ENCODE data around the gene TRPM8.

Gene TRPM8

GRCh38 chr2:234038076-234038802, 121.1 kb downstream of the TRPM8 start:
- peaks cover 2% of the 10 kb centered on the region for H3K4me1 ChIP-seq (ENCODE audit: control insufficient read depth, insufficient read depth, low read length, unreplicated experiment)
- H3K27me3 ChIP-seq (ENCODE audit: insufficient read depth, low read length): peaks cover 12% of the 10 kb centered on the region
- H3K27ac ChIP-seq (ENCODE audit: low read depth, low read length): no peak overlapping the region
- no peak overlapping the region for H2AFZ ChIP-seq (ENCODE audit: low read length, unreplicated experiment)
- H3K36me3 ChIP-seq (ENCODE audit: insufficient read depth, low read length): no peaks in the 10 kb centered on the region
- H3K79me2 ChIP-seq (ENCODE audit: control insufficient read depth, insufficient read depth, low read length, unreplicated experiment): no peaks in the 10 kb centered on the region
- H3K4me3 ChIP-seq (ENCODE audit: low read depth, low read length): no peak overlapping the region

- Histone ChIP-seq H3K4me1 (ENCODE audit: control insufficient read depth, insufficient read depth, low read length, unreplicated experiment) (peaks cover 8% of the 10 kb centered on the region), H3K27ac (ENCODE audit: low read depth, low read length) (0 out of 2 replicates have a peak overlapping the region, but pooled peaks have one; percentile 3), H3K79me2 (ENCODE audit: control insufficient read depth, insufficient read depth, low read length, unreplicated experiment) (no peaks in the 10 kb centered on the region), H3K27me3 (ENCODE audit: insufficient read depth, low read length) (no peaks in the 10 kb centered on the region), H2AFZ (ENCODE audit: low read length, unreplicated experiment) (no peak overlapping the region), H3K4me3 (ENCODE audit: low read depth, low read length) (no peak overlapping the region), H3K36me3 (ENCODE audit: insufficient read depth, low read length) (no peaks in the 10 kb centered on the region)
These were observed 127.0 kb downstream of the TRPM8 start for GRCh38 chr2:234044157-234044556.

- H3K4me3 ChIP-seq (ENCODE audit: low read depth, low read length): no peak overlapping the region
- H3K27me3 ChIP-seq (ENCODE audit: insufficient read depth, low read length): peaks cover 6% of the 10 kb centered on the region; the same call in 1 of the 2 replicates
- H3K79me2 ChIP-seq (ENCODE audit: control insufficient read depth, insufficient read depth, low read length, unreplicated experiment): no peaks in the 10 kb centered on the region
- no peak overlapping the region for H2AFZ ChIP-seq (ENCODE audit: low read length, unreplicated experiment)
- no peak overlapping the region for H3K27ac ChIP-seq (ENCODE audit: low read depth, low read length)
- no peaks in the 10 kb centered on the region for H3K36me3 ChIP-seq (ENCODE audit: insufficient read depth, low read length)
- H3K4me1 ChIP-seq (ENCODE audit: control insufficient read depth, insufficient read depth, low read length, unreplicated experiment): peaks cover 13% of the 10 kb centered on the region
These were observed 129.3 kb downstream of the TRPM8 start for GRCh38 chr2:234046521-234046920.

GRCh38 chr2:234047361-234047760, 130.2 kb downstream of the TRPM8 start:
- peaks cover 6% of the 10 kb centered on the region; the same call in 1 of the 2 replicates for H3K27me3 ChIP-seq (ENCODE audit: insufficient read depth, low read length)
- H3K4me1 ChIP-seq (ENCODE audit: control insufficient read depth, insufficient read depth, low read length, unreplicated experiment): peaks cover 18% of the 10 kb centered on the region
- H3K79me2 ChIP-seq (ENCODE audit: control insufficient read depth, insufficient read depth, low read length, unreplicated experiment): no peaks in the 10 kb centered on the region
- no peak overlapping the region for H2AFZ ChIP-seq (ENCODE audit: low read length, unreplicated experiment)
- H3K36me3 ChIP-seq (ENCODE audit: insufficient read depth, low read length): no peaks in the 10 kb centered on the region
- H3K27ac ChIP-seq (ENCODE audit: low read depth, low read length): no peak overlapping the region
- no peak overlapping the region for H3K4me3 ChIP-seq (ENCODE audit: low read depth, low read length)

- Histone ChIP-seq H3K27ac (ENCODE audit: low read depth, low read length) (no peak overlapping the region), H3K4me1 (ENCODE audit: control insufficient read depth, insufficient read depth, low read length, unreplicated experiment) (peaks cover 18% of the 10 kb centered on the region), H3K4me3 (ENCODE audit: low read depth, low read length) (no peak overlapping the region), H3K79me2 (ENCODE audit: control insufficient read depth, insufficient read depth, low read length, unreplicated experiment) (no peaks in the 10 kb centered on the region), H3K27me3 (ENCODE audit: insufficient read depth, low read length) (peaks cover 6% of the 10 kb centered on the region; the same call in 1 of the 2 replicates), H2AFZ (ENCODE audit: low read length, unreplicated experiment) (no peak overlapping the region), H3K36me3 (ENCODE audit: insufficient read depth, low read length) (no peaks in the 10 kb centered on the region)
These were observed 130.9 kb downstream of the TRPM8 start for GRCh38 chr2:234048049-234048448.

GRCh38 chr2:234050455-234051135, 133.4 kb downstream of the TRPM8 start, which contains the start of gene SPP2:
Gene SPP2, plus strand, starts transcription at chr2:234050702. Its CDS starts 85 bp downstream, at chr2:234050787.
- Histone ChIP-seq H3K27me3 (ENCODE audit: insufficient read depth, low read length) (peaks cover 6% of the 10 kb centered on the region; the same call in 1 of the 2 replicates), H3K4me3 (ENCODE audit: low read depth, low read length) (no peak within 1 kb of the TSS), H3K79me2 (ENCODE audit: control insufficient read depth, insufficient read depth, low read length, unreplicated experiment) (no peaks in the 10 kb centered on the region), H2AFZ (ENCODE audit: low read length, unreplicated experiment) (no peak within 1 kb of the TSS), H3K27ac (ENCODE audit: low read depth, low read length) (no peak within 1 kb of the TSS), H3K36me3 (ENCODE audit: insufficient read depth, low read length) (no peaks in the 10 kb centered on the region), H3K4me1 (ENCODE audit: control insufficient read depth, insufficient read depth, low read length, unreplicated experiment) (peaks cover 9% of the 10 kb centered on the region)

- no peak overlapping the region for H2AFZ ChIP-seq (ENCODE audit: low read length, unreplicated experiment)
- peaks cover 9% of the 10 kb centered on the region; the same call in 1 of the 2 replicates for H3K27me3 ChIP-seq (ENCODE audit: insufficient read depth, low read length)
- H3K4me1 ChIP-seq (ENCODE audit: control insufficient read depth, insufficient read depth, low read length, unreplicated experiment): peaks cover 9% of the 10 kb centered on the region
- no peak overlapping the region for H3K27ac ChIP-seq (ENCODE audit: low read depth, low read length)
- H3K36me3 ChIP-seq (ENCODE audit: insufficient read depth, low read length): no peaks in the 10 kb centered on the region
- no peak overlapping the region for H3K4me3 ChIP-seq (ENCODE audit: low read depth, low read length)
- H3K79me2 ChIP-seq (ENCODE audit: control insufficient read depth, insufficient read depth, low read length, unreplicated experiment): no peaks in the 10 kb centered on the region
These were observed 134.3 kb downstream of the TRPM8 start for GRCh38 chr2:234051374-234052070.

GRCh38 chr2:234058881-234059280, 141.7 kb downstream of the TRPM8 start:
- Histone ChIP-seq H3K4me3 (ENCODE audit: low read depth, low read length) (no peak overlapping the region), H3K36me3 (ENCODE audit: insufficient read depth, low read length) (no peaks in the 10 kb centered on the region), H3K4me1 (ENCODE audit: control insufficient read depth, insufficient read depth, low read length, unreplicated experiment) (no peaks in the 10 kb centered on the region), H2AFZ (ENCODE audit: low read length, unreplicated experiment) (no peak overlapping the region), H3K27me3 (ENCODE audit: insufficient read depth, low read length) (peaks cover 24% of the 10 kb centered on the region; the same call in 1 of the 2 replicates), H3K27ac (ENCODE audit: low read depth, low read length) (no peak overlapping the region), H3K79me2 (ENCODE audit: control insufficient read depth, insufficient read depth, low read length, unreplicated experiment) (no peaks in the 10 kb centered on the region)

- no peaks in the 10 kb centered on the region for H3K36me3 ChIP-seq (ENCODE audit: insufficient read depth, low read length)
- H3K4me3 ChIP-seq (ENCODE audit: low read depth, low read length): no peak overlapping the region
- H3K4me1 ChIP-seq (ENCODE audit: control insufficient read depth, insufficient read depth, low read length, unreplicated experiment): no peaks in the 10 kb centered on the region
- no peak overlapping the region for H3K27ac ChIP-seq (ENCODE audit: low read depth, low read length)
- no peak overlapping the region for H2AFZ ChIP-seq (ENCODE audit: low read length, unreplicated experiment)
- H3K27me3 ChIP-seq (ENCODE audit: insufficient read depth, low read length): peaks cover 31% of the 10 kb centered on the region; the same call in 1 of the 2 replicates
- no peaks in the 10 kb centered on the region for H3K79me2 ChIP-seq (ENCODE audit: control insufficient read depth, insufficient read depth, low read length, unreplicated experiment)
These were observed 143.1 kb downstream of the TRPM8 start for GRCh38 chr2:234060236-234060635.

- no peaks in the 10 kb centered on the region for H3K79me2 ChIP-seq (ENCODE audit: control insufficient read depth, insufficient read depth, low read length, unreplicated experiment)
- H3K4me3 ChIP-seq (ENCODE audit: low read depth, low read length): no peak overlapping the region
- no peak overlapping the region for H3K27ac ChIP-seq (ENCODE audit: low read depth, low read length)
- H2AFZ ChIP-seq (ENCODE audit: low read length, unreplicated experiment): no peak overlapping the region
- H3K36me3 ChIP-seq (ENCODE audit: insufficient read depth, low read length): no peaks in the 10 kb centered on the region
- peaks cover 36% of the 10 kb centered on the region; the same call in 1 of the 2 replicates for H3K27me3 ChIP-seq (ENCODE audit: insufficient read depth, low read length)
- no peaks in the 10 kb centered on the region for H3K4me1 ChIP-seq (ENCODE audit: control insufficient read depth, insufficient read depth, low read length, unreplicated experiment)
These were observed 144.6 kb downstream of the TRPM8 start for GRCh38 chr2:234061624-234062257.
